ENCODE measurements around the gene NCOA4. TPM values are rescaled to one million over a fixed set of nuclear protein-coding genes. Genes with fewer than 3 reads are reported as not detected.

Gene NCOA4
- total RNA-seq, 1 donor from 2014 or later = 94.9 TPM

- Mint-ChIP-seq H3K27me3 (no peaks in the 10 kb centered on the region), H3K4me1 (peaks cover 22% of the 10 kb centered on the region), H3K9me3 (no peaks in the 10 kb centered on the region), H3K36me3 (ENCODE audit: low read depth) (peaks cover 78% of the 10 kb centered on the region), H3K4me3 (no peak overlapping the region), H3K27ac (no peak overlapping the region)
- no peak for ATAC-seq (ENCODE audit: low read depth)
- DNase-seq = no peak
- TF ChIP-seq CTCF (IDR thresholded peaks at IDR 0.05) = no peak
- ChIA-PET CTCF (no interaction called here), POLR2A (interaction anchor here (0.7 to 1.5 kb wide), 2 partner anchors 13 to 16 kb away, joined by 3 read pairs; no protein-coding TSS in a partner anchor)
- intact Hi-C loops (cut with micrococcal nuclease) = no loop called here
Observed at GRCh38 chr10:46014206-46014605, 16.2 kb downstream of the NCOA4 start.

GRCh38 chr10:46012746-46013145, 17.7 kb downstream of the NCOA4 start:
- DNase-seq (no peak), ATAC-seq (ENCODE audit: low read depth) (no peak)
- H3K27me3 Mint-ChIP-seq = no peaks in the 10 kb centered on the region
- no peak overlapping the region for H3K27ac Mint-ChIP-seq
- intact Hi-C loops (cut with micrococcal nuclease) = no loop called here
- CTCF ChIA-PET = no interaction called here
- peaks cover 10% of the 10 kb centered on the region for H3K4me1 Mint-ChIP-seq
- H3K4me3 Mint-ChIP-seq = no peak overlapping the region
- no peaks in the 10 kb centered on the region for H3K9me3 Mint-ChIP-seq
- no peak for TF ChIP-seq CTCF (IDR thresholded peaks at IDR 0.05)
- POLR2A ChIA-PET = no interaction called here
- peaks cover 87% of the 10 kb centered on the region for H3K36me3 Mint-ChIP-seq (ENCODE audit: low read depth)

GRCh38 chr10:46006219-46006618, 24.2 kb downstream of the NCOA4 start:
- TF ChIP-seq CTCF (IDR thresholded peaks at IDR 0.05) = no peak
- DNase-seq (no peak), ATAC-seq (ENCODE audit: low read depth) (no peak)
- Mint-ChIP-seq H3K9me3 (no peaks in the 10 kb centered on the region), H3K4me1 (no peaks in the 10 kb centered on the region), H3K36me3 (ENCODE audit: low read depth) (peaks cover 92% of the 10 kb centered on the region), H3K4me3 (no peak overlapping the region), H3K27me3 (no peaks in the 10 kb centered on the region), H3K27ac (no peak overlapping the region)
- ChIA-PET CTCF (no interaction called here), POLR2A (interaction anchor here (0.9 kb wide), 1 partner anchor 11 kb away, joined by 3 read pairs; no protein-coding TSS in a partner anchor)
- intact Hi-C loops (cut with micrococcal nuclease) = no loop called here

GRCh38 chr10:46005383-46005782, 25.0 kb downstream of the NCOA4 start:
- H3K27ac Mint-ChIP-seq = no peak overlapping the region
- intact Hi-C loops (cut with micrococcal nuclease) = no loop called here
- ATAC-seq (ENCODE audit: low read depth) = no peak
- no peak for DNase-seq
- no peak for TF ChIP-seq CTCF (IDR thresholded peaks at IDR 0.05)
- no peak overlapping the region for H3K4me3 Mint-ChIP-seq
- no peaks in the 10 kb centered on the region for H3K27me3 Mint-ChIP-seq
- H3K4me1 Mint-ChIP-seq = no peaks in the 10 kb centered on the region
- ChIA-PET POLR2A (no interaction called here), CTCF (no interaction called here)
- H3K9me3 Mint-ChIP-seq = no peaks in the 10 kb centered on the region
- peaks cover 90% of the 10 kb centered on the region for H3K36me3 Mint-ChIP-seq (ENCODE audit: low read depth)

GRCh38 chr10:46004963-46005362, 25.5 kb downstream of the NCOA4 start:
- Mint-ChIP-seq H3K4me1 (no peaks in the 10 kb centered on the region), H3K36me3 (ENCODE audit: low read depth) (peaks cover 90% of the 10 kb centered on the region), H3K9me3 (peaks cover under 1% of the 10 kb centered on the region), H3K27ac (no peak overlapping the region), H3K27me3 (no peaks in the 10 kb centered on the region), H3K4me3 (no peak overlapping the region)
- intact Hi-C loops (cut with micrococcal nuclease) = no loop called here
- no peak for TF ChIP-seq CTCF (IDR thresholded peaks at IDR 0.05)
- DNase-seq = no peak
- POLR2A ChIA-PET = no interaction called here
- CTCF ChIA-PET = no interaction called here
- no peak for ATAC-seq (ENCODE audit: low read depth)
